Muscle of leg (tissue), 11 donors: Measurements from ENCODE around the gene ZNF804B. TPM values are rescaled to one million over a fixed set of nuclear protein-coding genes. Genes with fewer than 3 reads are reported as not detected.
A peak's percentile ranks its signal among the peaks of the same experiment; 100 is the strongest.

Source experiments
- DNase-seq: peaks from one replicate; pipeline ENCODE4 v3.0.0; 2013
- H3K27ac ChIP-seq: one replicate; pipeline ENCODE4 v1.5.1; 2013; ENCODE audit warnings: mild to moderate bottlenecking, low read length, control low read depth
- H3K27me3 ChIP-seq: one replicate; pipeline ENCODE4 v1.6.1; 2013; ENCODE audit warnings: low read length; ENCODE audit not compliant: control insufficient read depth, insufficient read depth
- H3K36me3 ChIP-seq: one replicate; pipeline ENCODE4 v1.6.1; 2013; ENCODE audit warnings: low read length; ENCODE audit not compliant: control insufficient read depth, insufficient read depth
- H3K4me1 ChIP-seq: one replicate; pipeline ENCODE4 v1.6.1; 2013; ENCODE audit warnings: low read length; ENCODE audit not compliant: control insufficient read depth, insufficient read depth
- H3K4me3 ChIP-seq: one replicate; pipeline ENCODE4 v1.5.1; 2013; ENCODE audit warnings: low read length, control low read depth
- H3K9me3 ChIP-seq: replicated peaks from 2 replicates; pipeline ENCODE4 v1.6.1; 2013; ENCODE audit warnings: low read depth, low read length; ENCODE audit not compliant: control insufficient read depth
- WGBS: methylation state at CpG from one replicate; pipeline ENCODE4 v1.1.5; 2013; ENCODE audit warnings: missing lambda C conversion rate; ENCODE audit not compliant: insufficient coverage; 5-methylcytosine and 5-hydroxymethylcytosine counted together
- polyA plus RNA-seq, 8 donors: library from polyadenylated mRNA; unstranded; fragments of 120-200 nt; gene quantifications; one replicate each; pipeline versions ENCODE4 v1.2.1 to v1.2.3, GENCODE V29; 2013; ENCODE audit warnings: inconsistent platforms in 1 of 8, low replicate concordance in 1 of 8; ENCODE audit not compliant: insufficient read length in 8 of 8, insufficient read depth in 1 of 8
- total RNA-seq: library from RNA; stranded (reverse); fragments of 120-200 nt; gene quantifications from one replicate; pipeline ENCODE4 v1.2.4, GENCODE V29; 2013

Gene ZNF804B
- total and polyA plus RNA-seq, 9 donors = under 0.01 to 0.05 TPM; not detected in 7

- 91% methylated on average over 4 of the region's 6 CpGs for WGBS
- no peaks in the 10 kb centered on the region for H3K36me3 ChIP-seq
- H3K27ac ChIP-seq = no peak overlapping the region
- H3K27me3 ChIP-seq = no peaks in the 10 kb centered on the region
- DNase-seq = no peak
- no peaks in the 10 kb centered on the region for H3K4me1 ChIP-seq
- H3K4me3 ChIP-seq = no peak overlapping the region
- H3K9me3 ChIP-seq = no peaks in the 10 kb centered on the region
Measured at GRCh38 chr7:89104748-89105685, 345.5 kb downstream of the ZNF804B start.

- no peak overlapping the region for H3K4me3 ChIP-seq
- H3K27me3 ChIP-seq = no peaks in the 10 kb centered on the region
- no peaks in the 10 kb centered on the region for H3K9me3 ChIP-seq
- WGBS = 40% methylated on average over 1 of the region's 2 CpGs
- H3K4me1 ChIP-seq = no peaks in the 10 kb centered on the region
- H3K36me3 ChIP-seq = no peaks in the 10 kb centered on the region
- H3K27ac ChIP-seq = no peak overlapping the region
- no peak for DNase-seq
Measured at GRCh38 chr7:89123871-89124270, 364.4 kb downstream of the ZNF804B start.

- DNase-seq = no peak
- H3K27ac ChIP-seq = no peak overlapping the region
- no peaks in the 10 kb centered on the region for H3K9me3 ChIP-seq
- H3K4me1 ChIP-seq = no peaks in the 10 kb centered on the region
- no peaks in the 10 kb centered on the region for H3K27me3 ChIP-seq
- 73% methylated on average over 1 of the region's 2 CpGs for WGBS
- H3K4me3 ChIP-seq = no peak overlapping the region
- H3K36me3 ChIP-seq = no peaks in the 10 kb centered on the region
Measured at GRCh38 chr7:89129600-89130375, 370.3 kb downstream of the ZNF804B start.

GRCh38 chr7:89133357-89133756 lies 373.9 kb downstream of the ZNF804B start:
- no peak overlapping the region for H3K4me3 ChIP-seq
- DNase-seq = no peak
- no peak overlapping the region for H3K27ac ChIP-seq
- H3K36me3 ChIP-seq = no peaks in the 10 kb centered on the region
- no peaks in the 10 kb centered on the region for H3K9me3 ChIP-seq
- H3K27me3 ChIP-seq = no peaks in the 10 kb centered on the region
- H3K4me1 ChIP-seq = no peaks in the 10 kb centered on the region
- WGBS = no CpG with 5 or more reads among the region's 3 CpGs

GRCh38 chr7:89133819-89134218 lies 374.3 kb downstream of the ZNF804B start:
- H3K9me3 ChIP-seq = no peaks in the 10 kb centered on the region
- no peak overlapping the region for H3K4me3 ChIP-seq
- peak; percentile 1 for DNase-seq
- H3K27me3 ChIP-seq = no peaks in the 10 kb centered on the region
- H3K36me3 ChIP-seq = no peaks in the 10 kb centered on the region
- H3K27ac ChIP-seq = no peak overlapping the region
- no peaks in the 10 kb centered on the region for H3K4me1 ChIP-seq
- no CpG with 5 or more reads among the region's 2 CpGs for WGBS

- Histone ChIP-seq H3K4me1 (no peaks in the 10 kb centered on the region), H3K36me3 (no peaks in the 10 kb centered on the region), H3K27me3 (no peaks in the 10 kb centered on the region), H3K4me3 (no peak overlapping the region), H3K27ac (no peak overlapping the region), H3K9me3 (no peaks in the 10 kb centered on the region)
- peak; percentile 28 for DNase-seq
Measured at GRCh38 chr7:89145801-89146200, 386.3 kb downstream of the ZNF804B start.

GRCh38 chr7:89160107-89160506 lies 400.6 kb downstream of the ZNF804B start:
- DNase-seq = no peak
- Histone ChIP-seq H3K9me3 (no peaks in the 10 kb centered on the region), H3K36me3 (no peaks in the 10 kb centered on the region), H3K4me3 (no peak overlapping the region), H3K27ac (no peak overlapping the region), H3K27me3 (no peaks in the 10 kb centered on the region), H3K4me1 (no peaks in the 10 kb centered on the region)
- no CpG with 5 or more reads among the region's 2 CpGs for WGBS

- H3K27ac ChIP-seq = no peak overlapping the region
- no peak overlapping the region for H3K4me3 ChIP-seq
- no peaks in the 10 kb centered on the region for H3K9me3 ChIP-seq
- no peaks in the 10 kb centered on the region for H3K4me1 ChIP-seq
- H3K36me3 ChIP-seq = no peaks in the 10 kb centered on the region
- H3K27me3 ChIP-seq = no peaks in the 10 kb centered on the region
- WGBS = no CpG with 5 or more reads among the region's 3 CpGs
- DNase-seq = no peak
Measured at GRCh38 chr7:89165421-89165820, 405.9 kb downstream of the ZNF804B start.

- Histone ChIP-seq H3K27ac (no peak overlapping the region), H3K27me3 (no peaks in the 10 kb centered on the region), H3K9me3 (no peaks in the 10 kb centered on the region), H3K4me3 (no peak overlapping the region), H3K36me3 (no peaks in the 10 kb centered on the region), H3K4me1 (no peaks in the 10 kb centered on the region)
- DNase-seq = no peak
- WGBS = 100% methylated on average over 1 of the region's 1 CpG
Measured at GRCh38 chr7:89170628-89171027, 411.1 kb downstream of the ZNF804B start.

- Histone ChIP-seq H3K27me3 (no peaks in the 10 kb centered on the region), H3K27ac (no peak overlapping the region), H3K4me1 (no peaks in the 10 kb centered on the region), H3K36me3 (no peaks in the 10 kb centered on the region), H3K9me3 (no peaks in the 10 kb centered on the region), H3K4me3 (no peak overlapping the region)
- DNase-seq = no peak
- WGBS = no CpG with 5 or more reads among the region's 2 CpGs
Measured at GRCh38 chr7:89182116-89182515, 422.6 kb downstream of the ZNF804B start.
